Activated T-cell treated with anti-CD3 and anti-CD28 coated beads, Interleukin-2, amount 50 U/mL, for 48 hours (primary cell): Measurements from ENCODE around the gene SPEF2.

Experiments
- DNase-seq, 2 experiments: peaks; one replicate each; pipeline ENCODE4 v3.0.0-alpha.2; 2020

The SPEF2 gene, protein sequence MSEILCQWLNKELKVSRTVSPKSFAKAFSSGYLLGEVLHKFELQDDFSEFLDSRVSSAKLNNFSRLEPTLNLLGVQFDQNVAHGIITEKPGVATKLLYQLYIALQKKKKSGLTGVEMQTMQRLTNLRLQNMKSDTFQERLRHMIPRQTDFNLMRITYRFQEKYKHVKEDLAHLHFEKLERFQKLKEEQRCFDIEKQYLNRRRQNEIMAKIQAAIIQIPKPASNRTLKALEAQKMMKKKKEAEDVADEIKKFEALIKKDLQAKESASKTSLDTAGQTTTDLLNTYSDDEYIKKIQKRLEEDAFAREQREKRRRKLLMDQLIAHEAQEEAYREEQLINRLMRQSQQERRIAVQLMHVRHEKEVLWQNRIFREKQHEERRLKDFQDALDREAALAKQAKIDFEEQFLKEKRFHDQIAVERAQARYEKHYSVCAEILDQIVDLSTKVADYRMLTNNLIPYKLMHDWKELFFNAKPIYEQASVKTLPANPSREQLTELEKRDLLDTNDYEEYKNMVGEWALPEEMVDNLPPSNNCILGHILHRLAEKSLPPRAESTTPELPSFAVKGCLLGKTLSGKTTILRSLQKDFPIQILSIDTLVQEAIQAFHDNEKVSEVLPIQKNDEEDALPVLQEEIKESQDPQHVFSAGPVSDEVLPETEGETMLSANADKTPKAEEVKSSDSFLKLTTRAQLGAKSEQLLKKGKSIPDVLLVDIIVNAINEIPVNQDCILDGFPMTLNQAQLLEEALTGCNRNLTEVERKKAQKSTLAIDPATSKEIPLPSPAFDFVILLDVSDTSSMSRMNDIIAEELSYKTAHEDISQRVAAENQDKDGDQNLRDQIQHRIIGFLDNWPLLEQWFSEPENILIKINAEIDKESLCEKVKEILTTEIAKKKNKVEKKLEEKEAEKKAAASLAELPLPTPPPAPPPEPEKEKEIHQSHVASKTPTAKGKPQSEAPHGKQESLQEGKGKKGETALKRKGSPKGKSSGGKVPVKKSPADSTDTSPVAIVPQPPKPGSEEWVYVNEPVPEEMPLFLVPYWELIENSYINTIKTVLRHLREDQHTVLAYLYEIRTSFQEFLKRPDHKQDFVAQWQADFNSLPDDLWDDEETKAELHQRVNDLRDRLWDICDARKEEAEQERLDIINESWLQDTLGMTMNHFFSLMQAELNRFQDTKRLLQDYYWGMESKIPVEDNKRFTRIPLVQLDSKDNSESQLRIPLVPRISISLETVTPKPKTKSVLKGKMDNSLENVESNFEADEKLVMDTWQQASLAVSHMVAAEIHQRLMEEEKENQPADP (N-terminal part only)

DNA sequence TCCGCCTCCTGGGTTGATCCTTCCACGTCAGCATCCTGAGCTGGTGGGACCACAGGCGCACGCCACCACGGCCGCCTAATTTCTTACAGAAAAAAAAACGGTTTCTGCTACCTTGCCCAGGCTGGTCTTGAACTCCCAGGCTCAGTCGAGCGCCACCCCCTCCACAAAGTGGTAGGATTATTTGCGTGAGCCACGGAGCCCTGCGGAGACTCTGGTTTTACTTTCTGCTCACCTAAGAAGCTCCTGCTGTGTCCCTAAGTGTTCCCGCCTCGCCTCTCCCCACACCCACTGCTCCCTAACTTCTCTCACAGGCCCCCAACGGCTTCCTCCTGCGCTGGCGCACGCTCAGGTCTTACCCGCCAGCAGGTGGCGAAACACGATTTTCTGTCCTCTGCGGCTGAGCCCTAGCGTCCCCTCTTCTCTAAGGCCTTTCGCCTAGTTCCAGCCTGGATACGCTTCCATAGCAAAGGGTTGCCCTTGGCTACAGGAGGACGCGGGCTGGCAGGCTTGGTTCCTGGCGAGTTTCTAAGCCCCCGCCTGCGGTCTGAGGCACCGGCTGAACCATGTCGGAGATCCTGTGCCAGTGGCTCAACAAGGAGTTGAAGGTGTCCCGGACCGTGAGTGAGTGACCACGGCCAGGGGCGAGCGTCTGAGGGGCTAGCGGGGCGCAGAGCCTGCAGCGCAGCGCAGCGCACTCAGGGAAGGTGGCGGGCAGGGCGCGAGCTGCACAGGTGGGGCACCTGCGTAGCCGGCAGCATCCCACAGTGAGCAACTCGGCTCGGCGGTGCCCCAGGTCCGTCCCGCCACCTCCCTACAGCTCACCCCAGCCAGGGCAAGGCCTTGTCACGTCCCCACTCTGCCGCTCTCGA, at the start of gene SPEF2:
SPEF2 (plus strand) TSS at position 429 of the 869 bp plus-strand sequence; CDS start at position 564, 135 bp downstream.
- DNase-seq, result peak; percentile 86 to 91

GRCh38 chr5:35575578-35575977, 42.1 kb upstream of the SPEF2 start:
- no peak for DNase-seq

DNA sequence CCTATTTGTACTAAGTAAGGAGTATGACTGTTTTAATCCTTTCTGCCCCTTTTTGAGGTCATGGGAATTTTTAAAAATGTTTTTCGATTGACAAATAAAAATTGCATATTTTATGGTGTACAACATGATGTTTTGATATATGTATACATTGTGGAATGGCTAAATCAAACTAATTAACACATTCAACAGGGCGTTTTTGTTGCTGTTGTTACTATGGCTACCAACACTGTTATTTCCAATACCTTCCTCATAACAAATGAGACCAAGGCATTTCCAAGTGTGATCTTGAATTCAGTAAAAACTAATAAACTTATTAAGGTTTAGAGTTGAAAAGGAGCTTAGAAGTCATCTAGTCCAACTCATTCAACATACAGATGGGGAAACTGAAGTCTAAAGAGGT, 30.2 kb upstream of the SPEF2 start:
- DNase-seq, result no peak

DNA sequence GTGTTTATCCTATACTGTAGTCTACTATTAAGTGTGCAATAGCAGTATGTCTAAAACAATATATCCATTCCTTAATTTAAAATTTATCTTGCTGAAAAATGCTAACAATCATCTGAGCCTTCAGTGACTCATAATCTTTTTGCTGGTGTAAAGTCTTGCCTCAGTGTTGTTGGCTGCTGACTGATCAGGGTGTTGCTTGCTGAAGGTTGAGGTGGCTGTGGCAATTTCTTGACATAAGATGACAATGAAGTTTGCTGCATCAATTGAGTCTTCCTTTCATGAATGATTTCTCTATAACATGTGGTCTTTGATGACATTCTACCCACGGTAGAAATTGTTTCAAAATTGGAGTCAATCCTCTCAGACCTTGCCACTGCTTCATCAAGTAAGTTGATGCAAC, 24.3 kb upstream of the SPEF2 start:
- DNase-seq, result no peak

GRCh38 chr5:35598707-35599370, 18.8 kb upstream of the SPEF2 start:
- no peak for DNase-seq

DNA sequence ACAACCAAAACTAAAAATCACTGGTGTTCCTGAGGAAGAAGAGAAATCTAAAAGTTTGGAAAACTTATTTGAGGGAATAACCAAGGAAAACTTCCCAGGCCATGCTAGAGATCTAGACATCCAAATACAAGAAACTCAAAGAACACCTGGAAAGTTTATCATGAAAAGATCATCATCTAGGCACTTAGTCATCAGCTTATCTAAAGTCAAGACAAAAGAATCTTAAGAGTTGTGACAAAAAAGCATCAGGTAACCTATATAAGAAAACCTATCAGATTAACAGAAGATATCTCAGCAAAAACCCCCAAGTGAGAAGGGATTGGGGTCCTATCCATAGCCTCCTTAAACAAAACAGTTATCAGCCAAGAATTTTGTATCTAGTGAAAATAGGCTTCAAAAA, 17.1 kb upstream of the SPEF2 start:
- DNase-seq, result no peak

DNA sequence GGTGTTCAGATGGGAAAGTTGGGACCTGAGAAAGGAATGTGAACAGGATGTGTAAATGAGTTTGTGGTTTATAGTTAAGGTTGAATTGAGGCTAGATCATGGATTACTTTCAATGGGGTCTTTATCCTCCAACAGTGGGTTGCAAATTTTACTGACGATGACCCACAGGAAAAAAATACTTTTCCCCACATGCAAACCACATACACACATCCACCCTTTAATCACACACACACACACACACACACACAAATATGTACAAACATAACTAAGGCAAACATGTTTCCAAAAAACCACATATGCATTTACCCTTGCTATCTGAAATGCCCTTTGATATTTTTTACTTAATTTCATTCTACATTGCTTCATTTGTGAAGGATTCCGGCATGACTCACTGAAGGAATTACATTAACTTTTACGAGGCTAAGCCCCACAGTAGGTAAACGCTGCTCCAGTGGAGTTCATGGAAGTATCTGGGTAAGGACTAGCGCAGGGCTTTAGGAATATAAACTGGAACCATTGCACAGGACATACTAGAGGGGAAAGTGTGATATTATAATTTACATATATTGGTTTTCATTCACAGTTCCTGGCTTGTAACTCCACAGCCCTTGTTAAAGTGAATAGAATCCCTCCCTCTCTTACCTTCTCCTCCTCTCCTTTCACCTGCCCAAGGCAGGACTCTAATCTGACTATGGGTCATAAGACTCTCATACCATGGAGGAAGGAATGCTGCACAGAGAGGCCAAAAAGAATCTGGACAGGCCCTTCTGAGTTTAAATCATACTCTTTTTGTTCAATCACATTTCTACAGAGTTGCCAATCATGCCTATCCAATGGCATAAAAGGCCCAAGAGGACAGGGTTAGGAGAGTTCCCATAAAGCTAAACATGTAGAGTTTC, 8.5 kb upstream of the SPEF2 start:
- DNase-seq, result no peak

GRCh38 chr5:35617060-35617434, 616 bp upstream of the SPEF2 start:
- DNase-seq, result no peak

DNA sequence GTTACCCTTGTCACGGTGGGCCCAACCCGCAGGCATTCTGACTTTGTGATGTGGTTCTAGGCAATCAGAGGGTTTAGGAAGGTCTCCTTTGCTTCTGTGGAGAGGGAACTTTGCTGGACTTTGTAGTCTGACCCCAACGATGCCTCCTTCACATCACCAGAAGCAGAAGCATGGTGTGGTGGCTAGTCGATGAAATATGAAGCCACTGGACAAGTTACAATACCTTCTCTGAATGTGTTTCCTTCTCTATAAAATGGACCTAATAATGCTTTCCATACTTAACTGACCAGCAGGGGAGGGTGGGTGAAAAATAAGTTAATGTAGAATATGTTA, 607 bp downstream of the SPEF2 start:
- no peak for DNase-seq

DNA sequence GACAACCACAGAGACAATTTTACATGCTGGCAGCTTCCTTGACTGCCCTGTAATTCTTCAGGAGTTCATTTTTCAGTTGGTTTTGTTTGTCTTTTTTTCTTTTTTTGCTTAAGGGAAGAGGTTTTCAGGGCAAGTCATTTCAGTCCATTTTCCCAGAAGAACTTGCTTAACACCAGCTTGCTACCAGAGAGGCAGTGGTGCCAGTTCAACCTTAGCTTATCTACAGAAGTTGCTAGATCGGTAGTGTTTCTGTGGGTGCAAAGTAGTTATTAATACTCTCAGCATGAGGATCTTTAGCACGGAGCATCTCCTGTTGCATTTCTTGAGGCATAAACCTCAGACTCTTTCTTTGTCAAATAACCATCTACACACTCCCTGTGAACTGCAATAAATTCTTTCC, 1.1 kb downstream of the SPEF2 start:
- no peak for DNase-seq

DNA sequence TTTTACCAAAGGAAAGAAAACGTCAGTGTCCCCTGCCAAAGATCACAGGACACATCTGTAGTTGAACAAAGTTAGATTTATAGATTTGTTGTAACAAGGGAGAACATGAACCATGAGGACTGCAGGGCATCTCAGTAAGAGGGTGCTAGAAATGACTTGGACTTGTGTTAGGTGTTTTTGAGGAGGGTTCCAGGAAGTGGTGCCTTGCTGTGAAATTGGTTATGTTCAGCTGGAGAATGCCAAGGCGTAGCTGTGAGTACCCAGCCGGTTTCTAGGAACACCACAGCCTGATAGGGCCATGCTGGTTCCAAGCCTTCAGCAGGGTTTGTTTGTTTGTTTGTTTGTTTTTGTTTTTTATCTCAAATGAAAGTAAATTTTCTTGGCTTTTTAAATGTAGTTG, 5.3 kb downstream of the SPEF2 start:
- peak in 1 of 2 experiments; percentile 21 for DNase-seq

DNA sequence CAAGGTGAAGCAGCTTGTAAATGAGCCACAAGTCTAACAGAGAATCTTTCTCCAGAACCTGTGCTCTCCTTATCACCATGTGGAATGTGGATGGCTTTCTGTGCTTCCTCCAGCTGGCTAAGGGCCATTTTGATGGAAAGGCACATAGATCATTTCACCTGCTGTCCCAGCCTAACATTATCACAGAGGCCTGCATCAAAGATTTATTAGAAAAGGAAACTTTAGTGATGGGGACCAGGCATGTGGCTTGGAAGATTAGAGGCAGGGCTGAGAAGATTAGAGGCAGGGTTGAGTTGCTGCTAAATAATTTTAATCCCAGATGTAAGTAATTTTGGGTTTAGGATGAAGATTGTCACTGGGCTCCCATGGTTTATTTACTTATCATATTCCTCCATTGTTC, 6.3 kb downstream of the SPEF2 start:
- no peak for DNase-seq

DNA sequence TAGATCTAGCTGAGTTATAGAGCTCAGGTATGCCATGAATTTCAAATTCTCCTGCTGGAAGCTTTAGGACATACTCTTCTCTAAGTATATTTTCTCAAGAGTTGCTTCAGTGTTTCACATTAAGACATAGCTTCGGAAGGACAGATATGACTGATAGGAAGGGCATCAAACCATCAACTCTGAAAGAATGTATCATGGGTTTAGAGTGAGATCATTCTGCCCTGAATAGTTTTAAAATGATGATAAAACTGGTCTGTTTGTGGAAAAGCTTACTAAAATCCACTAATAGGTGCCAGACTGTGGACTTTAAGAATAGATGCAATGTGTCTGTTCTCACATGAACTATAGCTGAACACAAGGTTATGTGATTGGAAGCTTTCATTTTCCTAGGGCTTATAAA, 8.4 kb downstream of the SPEF2 start:
- no peak for DNase-seq

DNA sequence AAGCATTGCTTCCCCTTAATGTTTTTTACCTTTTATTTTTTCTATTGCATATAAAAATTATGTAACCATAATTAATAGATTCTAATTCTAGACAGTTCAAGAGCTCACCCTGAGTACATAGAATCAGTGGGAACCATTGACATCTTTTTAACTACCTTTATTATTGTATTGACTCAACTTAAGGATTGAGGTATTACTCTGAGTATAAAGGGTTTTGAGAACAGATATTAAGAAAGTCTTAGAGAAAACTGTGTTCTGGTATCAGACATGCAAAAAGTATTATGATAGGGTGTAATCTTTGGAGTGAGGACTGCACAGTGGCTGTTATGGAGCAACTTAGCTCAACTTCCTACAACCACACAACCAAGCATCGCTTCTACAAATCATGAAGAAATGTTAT, 8.9 kb downstream of the SPEF2 start:
- DNase-seq, result no peak

GRCh38 chr5:35634326-35634725, 16.7 kb downstream of the SPEF2 start:
- no peak for DNase-seq

DNA sequence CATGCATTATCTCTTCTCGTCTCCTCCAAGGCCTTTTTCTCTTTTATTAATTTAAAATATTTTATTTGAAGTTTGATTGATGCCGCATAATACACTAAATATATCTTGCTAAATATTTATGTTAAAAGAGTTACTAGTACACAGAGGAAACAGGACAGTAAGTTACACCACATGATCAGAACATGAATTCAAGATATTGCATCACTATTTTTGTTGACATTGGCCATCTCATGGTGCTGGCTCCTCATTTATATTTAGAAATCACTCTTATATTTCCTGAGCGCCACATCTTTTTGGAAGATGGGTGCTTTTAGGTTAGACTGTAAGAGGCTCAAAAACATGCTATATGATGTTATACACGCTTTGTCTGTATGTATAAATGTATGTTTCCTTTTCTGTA, 23.0 kb downstream of the SPEF2 start:
- DNase-seq, result no peak

- no peak for DNase-seq
Measured at GRCh38 chr5:35644543-35644942, 26.9 kb downstream of the SPEF2 start.

DNA sequence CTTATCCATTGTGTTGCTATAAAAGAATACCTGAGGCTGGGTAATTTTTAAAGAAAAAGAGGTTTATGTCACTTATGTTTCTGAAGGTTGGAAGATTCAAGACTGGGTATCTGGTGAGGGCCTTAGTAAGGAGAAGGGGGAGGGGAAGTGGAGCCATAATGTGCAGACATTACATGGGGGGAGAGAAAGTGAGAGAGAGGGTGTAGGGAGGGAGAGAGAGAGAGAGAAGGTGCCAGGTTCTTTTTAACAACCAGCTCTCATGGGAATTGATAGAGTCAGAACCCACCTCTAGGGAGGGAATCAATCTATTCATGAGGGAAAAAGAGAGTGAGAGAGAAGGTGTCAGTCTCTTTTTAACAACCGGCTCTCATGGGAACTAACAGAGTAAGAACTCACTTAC, 29.5 kb downstream of the SPEF2 start:
- no peak for DNase-seq

GRCh38 chr5:35647712-35648111, 30.0 kb downstream of the SPEF2 start:
- DNase-seq, result no peak

GRCh38 chr5:35651002-35651756, 33.5 kb downstream of the SPEF2 start:
- peak; percentile 58 to 66 for DNase-seq
